Epithelial cell of proximal tubule (primary cell): ENCODE data around the gene NUP35. TPM values are rescaled to one million over a fixed set of nuclear protein-coding genes. Genes with fewer than 3 reads are reported as not detected.

ENCODE experiments used
- DNase-seq: peaks from one replicate; pipeline ENCODE4 v3.0.0-alpha.2; 2011; ENCODE audit warnings: low read depth
- H3K4me3 ChIP-seq: 2 replicates; pipeline ENCODE4 v1.5.1; 2011; ENCODE audit warnings: low read depth, mild to moderate bottlenecking, low read length
- total RNA-seq: library from RNA; depleted of rRNA; stranded (reverse); fragments of >200 nt; gene quantifications from 2 replicates; pipeline ENCODE4 v1.2.3, GENCODE V29; 2015
- TF ChIP-seq, protein P1 (sequence below): conservative IDR thresholded peaks from 2 replicates; pipeline ENCODE4 v1.5.1; 2012; ENCODE audit warnings: low read depth, mild to moderate bottlenecking, low read length

NUP35 gene
- total RNA-seq, 1 donor from 2014 or later: 19.1 TPM

DNA sequence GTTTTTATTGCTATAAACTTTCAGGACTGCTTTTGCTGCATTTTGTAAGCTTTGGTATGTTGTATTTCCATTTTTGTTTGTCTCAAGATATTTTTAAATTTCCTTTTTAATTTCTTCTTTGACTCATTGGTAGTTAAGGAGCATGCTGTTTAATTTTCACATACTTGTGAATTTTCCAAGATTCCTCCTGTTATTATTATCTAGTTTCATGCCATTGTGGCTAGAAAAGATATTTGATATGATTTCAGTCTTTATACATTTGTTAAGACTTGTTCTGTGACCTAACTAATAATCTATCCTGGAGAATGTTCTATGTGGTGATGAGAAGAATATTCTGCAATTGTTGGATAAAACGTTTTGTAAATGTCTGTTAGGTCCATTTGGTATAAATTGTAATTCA lies 62.1 kb downstream of the NUP35 start:
- no peak overlapping the region for H3K4me3 ChIP-seq
- DNase-seq: no peak
- TF ChIP-seq, protein P1, sequence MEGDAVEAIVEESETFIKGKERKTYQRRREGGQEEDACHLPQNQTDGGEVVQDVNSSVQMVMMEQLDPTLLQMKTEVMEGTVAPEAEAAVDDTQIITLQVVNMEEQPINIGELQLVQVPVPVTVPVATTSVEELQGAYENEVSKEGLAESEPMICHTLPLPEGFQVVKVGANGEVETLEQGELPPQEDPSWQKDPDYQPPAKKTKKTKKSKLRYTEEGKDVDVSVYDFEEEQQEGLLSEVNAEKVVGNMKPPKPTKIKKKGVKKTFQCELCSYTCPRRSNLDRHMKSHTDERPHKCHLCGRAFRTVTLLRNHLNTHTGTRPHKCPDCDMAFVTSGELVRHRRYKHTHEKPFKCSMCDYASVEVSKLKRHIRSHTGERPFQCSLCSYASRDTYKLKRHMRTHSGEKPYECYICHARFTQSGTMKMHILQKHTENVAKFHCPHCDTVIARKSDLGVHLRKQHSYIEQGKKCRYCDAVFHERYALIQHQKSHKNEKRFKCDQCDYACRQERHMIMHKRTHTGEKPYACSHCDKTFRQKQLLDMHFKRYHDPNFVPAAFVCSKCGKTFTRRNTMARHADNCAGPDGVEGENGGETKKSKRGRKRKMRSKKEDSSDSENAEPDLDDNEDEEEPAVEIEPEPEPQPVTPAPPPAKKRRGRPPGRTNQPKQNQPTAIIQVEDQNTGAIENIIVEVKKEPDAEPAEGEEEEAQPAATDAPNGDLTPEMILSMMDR: no peak

- no peak for DNase-seq
- no peak overlapping the region for H3K4me3 ChIP-seq
- TF ChIP-seq, protein P1: no peak
Observed at GRCh38 chr2:183186766-183187165, 62.5 kb downstream of the NUP35 start.

DNA sequence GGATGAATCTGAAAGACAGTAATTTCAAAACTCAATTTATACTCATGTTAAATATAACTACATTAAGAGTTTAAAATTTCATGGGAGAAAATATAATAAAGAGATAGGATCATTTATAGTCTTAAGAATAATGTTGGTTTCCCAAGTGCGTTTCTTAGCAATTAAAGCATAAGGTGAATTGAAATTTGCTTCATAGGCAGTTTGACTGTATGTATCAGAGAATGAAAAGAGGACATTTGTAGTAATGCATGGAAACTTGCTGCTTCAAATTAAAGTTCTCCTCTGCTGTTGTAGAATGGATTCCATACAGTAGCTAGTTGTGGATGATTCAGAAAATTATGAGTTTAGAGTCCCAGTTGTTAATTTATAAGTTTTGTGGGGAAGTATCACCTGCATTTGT lies 68.1 kb downstream of the NUP35 start:
- no peak for DNase-seq
- TF ChIP-seq, protein P1: no peak
- no peak overlapping the region for H3K4me3 ChIP-seq

DNA sequence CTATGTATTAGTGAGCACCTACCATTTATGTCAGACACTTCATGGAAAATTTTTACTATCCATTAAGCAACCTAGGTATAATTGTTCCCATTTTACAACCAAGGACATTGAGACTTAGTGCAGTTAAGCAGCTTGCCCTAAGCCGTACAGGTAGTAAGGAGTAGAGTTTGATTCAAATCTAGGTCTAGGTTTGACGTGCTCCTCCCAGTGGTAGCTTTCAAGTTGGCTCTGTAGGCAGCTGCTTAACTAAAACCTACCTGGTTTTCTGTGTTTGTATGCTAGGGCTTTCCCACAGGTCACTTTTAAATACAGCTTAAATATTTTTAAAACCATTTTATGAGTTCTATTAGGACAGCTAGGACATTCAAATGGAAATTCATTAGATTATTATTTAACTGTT lies 69.7 kb downstream of the NUP35 start:
- no peak overlapping the region for H3K4me3 ChIP-seq
- DNase-seq: no peak
- TF ChIP-seq, protein P1: no peak

GRCh38 chr2:183195397-183195796 lies 71.2 kb downstream of the NUP35 start:
- no peak overlapping the region for H3K4me3 ChIP-seq
- DNase-seq: no peak
- TF ChIP-seq, protein P1: no peak

GRCh38 chr2:183195998-183196409 lies 71.8 kb downstream of the NUP35 start:
- no peak overlapping the region for H3K4me3 ChIP-seq
- no peak for DNase-seq
- TF ChIP-seq, protein P1: no peak

DNA sequence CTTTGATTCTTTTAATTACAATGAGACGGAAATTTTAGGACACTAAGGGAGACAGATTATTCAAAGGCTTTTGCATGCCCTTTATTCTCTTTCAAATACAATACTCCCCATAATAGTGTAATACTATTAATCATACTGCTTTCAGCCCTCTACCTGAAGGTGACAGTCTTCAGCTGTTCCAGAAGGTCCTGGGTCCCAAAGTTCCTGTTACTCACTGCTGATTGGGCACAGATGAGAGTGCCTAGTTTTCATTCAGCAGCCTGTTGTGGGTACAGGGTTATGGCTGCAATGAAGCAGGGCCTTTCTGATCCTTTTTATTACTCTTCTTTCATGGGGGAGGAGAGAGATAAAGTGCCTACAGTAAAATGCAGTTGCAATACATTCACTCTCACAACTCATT lies 80.2 kb downstream of the NUP35 start:
- DNase-seq: no peak
- TF ChIP-seq, protein P1: no peak

More for the DNA sequence above, 80.2 kb downstream of the NUP35 start:
- H3K4me3 ChIP-seq: no peak overlapping the region
